Natural killer cell (primary cell): ENCODE data around the gene ZNF616. TPM values are rescaled to one million over a fixed set of nuclear protein-coding genes. Genes with fewer than 3 reads are reported as not detected.

Experiments
- ATAC-seq, 3 donors: fragments of 150-1000 bp in 2 of 3; fragments of 200-7000 bp in 1 of 3; cut with Tn5 transposase; 1 replicate in 1 of 3; 2 replicates in 2 of 3; pipeline ENCODE4 v1.10.0; 2021; ENCODE audit warnings: mild to moderate bottlenecking in 2 of 3, moderate library complexity in 2 of 3
- DNase-seq, 2 donors: peaks; one replicate each; pipeline versions ENCODE4 v3.0.0 to v3.0.0-alpha.2; 2013 to 2021; ENCODE audit warnings: mixed read lengths in 1 of 2
- H3K27ac ChIP-seq: one replicate; pipeline ENCODE4 v1.5.1; 2013; ENCODE audit warnings: mild to moderate bottlenecking, low read length
- H3K27me3 ChIP-seq: one replicate; pipeline ENCODE4 v1.6.1; 2013; ENCODE audit warnings: low read length; ENCODE audit not compliant: control insufficient read depth, insufficient read depth
- H3K36me3 ChIP-seq: one replicate; pipeline ENCODE4 v1.6.1; 2013; ENCODE audit warnings: low read length; ENCODE audit not compliant: control insufficient read depth, insufficient read depth
- H3K4me1 ChIP-seq: one replicate; pipeline ENCODE4 v1.6.1; 2013; ENCODE audit warnings: low read length; ENCODE audit not compliant: control insufficient read depth, insufficient read depth
- H3K4me3 ChIP-seq: one replicate; pipeline ENCODE4 v1.5.1; 2013; ENCODE audit warnings: low read length
- H3K9me3 ChIP-seq: one replicate; pipeline ENCODE4 v1.6.1; 2013; ENCODE audit warnings: low read length; ENCODE audit not compliant: control insufficient read depth, insufficient read depth
- H3K27ac Mint-ChIP-seq, 2 donors: one replicate each; pipeline ENCODE4 v1.8.0; 2022; ENCODE audit warnings: mild to moderate bottlenecking in 2 of 2, mixed read lengths in 2 of 2, moderate library complexity in 1 of 2
- H3K27me3 Mint-ChIP-seq, 2 donors: one replicate each; pipeline ENCODE4 v1.8.0; 2022; ENCODE audit warnings: low read depth in 2 of 2, mixed read lengths in 2 of 2
- H3K36me3 Mint-ChIP-seq: one replicate; pipeline ENCODE4 v1.8.0; 2022; ENCODE audit warnings: mixed read lengths
- H3K4me1 Mint-ChIP-seq, 2 donors: one replicate each; pipeline ENCODE4 v1.8.0; 2022; ENCODE audit warnings: mixed read lengths in 2 of 2
- H3K4me3 Mint-ChIP-seq: one replicate; pipeline ENCODE4 v1.8.0; 2022; ENCODE audit warnings: mild to moderate bottlenecking, moderate library complexity, mixed read lengths
- H3K9me3 Mint-ChIP-seq, 2 donors: one replicate each; pipeline ENCODE4 v1.8.0; 2022; ENCODE audit warnings: mixed read lengths in 2 of 2
- CTCF ChIP-seq: fragments of 200-600 bp; IDR thresholded peaks from one replicate; pipeline ENCODE4 v1.8.0; 2022; ENCODE audit warnings: antibody characterized with exemption
- WGBS: methylation state at CpG from one replicate; pipeline ENCODE4 v1.1.7; 2013; ENCODE audit warnings: missing lambda C conversion rate; ENCODE audit not compliant: insufficient coverage; 5-methylcytosine and 5-hydroxymethylcytosine counted together
- intact Hi-C: fragments of 100-400 bp; cut with micrococcal nuclease; formaldehyde crosslinking; loops from one replicate; pipeline ENCODE4 v1.14.2; 2022
- total RNA-seq, 4 donors: library from RNA; stranded (reverse); fragments of 120-200 nt in 1 of 4; gene quantifications; one replicate each; pipeline versions ENCODE4 v1.2.3 to v1.2.4, GENCODE V29; 2013 to 2022

The ZNF616 gene
- total RNA-seq, 3 donors from 2014 or later (not counting 1 experiment from before 2014, with no cell fraction given): 3.8 to 7.1 (median 4.8) TPM

GRCh38 chr19:52110780-52111179 lies 29.0 kb downstream of the ZNF616 start:
- Mint-ChIP-seq H3K4me1 (no peaks in the 10 kb centered on the region), H3K36me3 (peaks cover 66% of the 10 kb centered on the region), H3K4me3 (no peak overlapping the region), H3K27ac (no peak overlapping the region), H3K27me3 (no peaks in the 10 kb centered on the region), H3K9me3 (peaks cover 28 to 33% of the 10 kb centered on the region in 2 donors)
- H3K9me3 ChIP-seq: peaks cover 64% of the 10 kb centered on the region
- no peak for ATAC-seq
- DNase-seq: no peak
- H3K4me3 ChIP-seq: no peak overlapping the region
- intact Hi-C loops: no loop called here
- 93% methylated on average over 6 of the region's 6 CpGs for WGBS
- no peak overlapping the region for H3K27ac ChIP-seq
- H3K27me3 ChIP-seq: no peaks in the 10 kb centered on the region
- no peaks in the 10 kb centered on the region for H3K4me1 ChIP-seq
- TF ChIP-seq CTCF: no peak
- peaks cover under 1% of the 10 kb centered on the region for H3K36me3 ChIP-seq

GRCh38 chr19:52102782-52103181 lies 37.0 kb downstream of the ZNF616 start:
- WGBS: no CpG with 5 or more reads among the region's 1 CpG
- TF ChIP-seq CTCF: no peak
- Histone ChIP-seq H3K4me3 (no peak overlapping the region), H3K9me3 (peaks cover 24% of the 10 kb centered on the region), H3K27ac (no peak overlapping the region), H3K4me1 (no peaks in the 10 kb centered on the region), H3K27me3 (no peaks in the 10 kb centered on the region), H3K36me3 (no peaks in the 10 kb centered on the region)
- Mint-ChIP-seq H3K4me1 (no peaks in the 10 kb centered on the region), H3K27ac (no peak overlapping the region), H3K4me3 (no peak overlapping the region), H3K9me3 (peaks cover 8 to 14% of the 10 kb centered on the region in 2 donors), H3K36me3 (peaks cover 31% of the 10 kb centered on the region), H3K27me3 (no peaks in the 10 kb centered on the region)
- intact Hi-C loops: no loop called here
- DNase-seq (no peak), ATAC-seq (no peak)

GRCh38 chr19:52101866-52102562 lies 37.7 kb downstream of the ZNF616 start:
- Mint-ChIP-seq H3K4me3 (no peak overlapping the region), H3K4me1 (no peaks in the 10 kb centered on the region), H3K9me3 (peaks cover 4 to 8% of the 10 kb centered on the region in 2 donors), H3K27ac (no peak overlapping the region), H3K36me3 (peaks cover 23% of the 10 kb centered on the region), H3K27me3 (no peaks in the 10 kb centered on the region)
- no peak for TF ChIP-seq CTCF
- peaks cover 28% of the 10 kb centered on the region for H3K9me3 ChIP-seq
- intact Hi-C loops: no loop called here
- H3K4me1 ChIP-seq: no peaks in the 10 kb centered on the region
- no peak overlapping the region for H3K4me3 ChIP-seq
- DNase-seq (no peak), ATAC-seq (no peak)
- no peaks in the 10 kb centered on the region for H3K27me3 ChIP-seq
- H3K36me3 ChIP-seq: no peaks in the 10 kb centered on the region
- WGBS: 92% methylated on average over 2 of the region's 2 CpGs
- H3K27ac ChIP-seq: no peak overlapping the region
